Nephron progenitor cell (in vitro differentiated cells): ENCODE data around the gene NPAS2.

Source experiments
- DNase-seq: peaks from one replicate; pipeline ENCODE4 v3.0.0; 2021
- H3K27ac Mint-ChIP-seq: 2 replicates; pipeline ENCODE4 v1.8.0; 2021; ENCODE audit warnings: mild to moderate bottlenecking, moderate library complexity, mixed read lengths
- H3K27me3 Mint-ChIP-seq: 2 replicates; pipeline ENCODE4 v1.8.0; 2021; ENCODE audit warnings: mild to moderate bottlenecking, low read depth, mixed read lengths; ENCODE audit not compliant: poor library complexity
- H3K36me3 Mint-ChIP-seq: 2 replicates; pipeline ENCODE4 v1.8.0; 2021; ENCODE audit warnings: low read depth, mixed read lengths
- H3K4me1 Mint-ChIP-seq: 2 replicates; pipeline ENCODE4 v1.8.0; 2021; ENCODE audit warnings: mixed read lengths
- H3K4me3 Mint-ChIP-seq: 2 replicates; pipeline ENCODE4 v1.8.0; 2021; ENCODE audit warnings: mild to moderate bottlenecking, moderate library complexity, mixed read lengths
- H3K9me3 Mint-ChIP-seq: 2 replicates; pipeline ENCODE4 v1.8.0; 2021; ENCODE audit warnings: mild to moderate bottlenecking, moderate library complexity, mixed read lengths
- CTCF ChIP-seq: fragments of 200-600 bp; sonication (generic); IDR thresholded peaks from 2 replicates; pipeline ENCODE4 v1.5.0; 2021; ENCODE audit warnings: antibody characterized with exemption

Gene NPAS2

DNA sequence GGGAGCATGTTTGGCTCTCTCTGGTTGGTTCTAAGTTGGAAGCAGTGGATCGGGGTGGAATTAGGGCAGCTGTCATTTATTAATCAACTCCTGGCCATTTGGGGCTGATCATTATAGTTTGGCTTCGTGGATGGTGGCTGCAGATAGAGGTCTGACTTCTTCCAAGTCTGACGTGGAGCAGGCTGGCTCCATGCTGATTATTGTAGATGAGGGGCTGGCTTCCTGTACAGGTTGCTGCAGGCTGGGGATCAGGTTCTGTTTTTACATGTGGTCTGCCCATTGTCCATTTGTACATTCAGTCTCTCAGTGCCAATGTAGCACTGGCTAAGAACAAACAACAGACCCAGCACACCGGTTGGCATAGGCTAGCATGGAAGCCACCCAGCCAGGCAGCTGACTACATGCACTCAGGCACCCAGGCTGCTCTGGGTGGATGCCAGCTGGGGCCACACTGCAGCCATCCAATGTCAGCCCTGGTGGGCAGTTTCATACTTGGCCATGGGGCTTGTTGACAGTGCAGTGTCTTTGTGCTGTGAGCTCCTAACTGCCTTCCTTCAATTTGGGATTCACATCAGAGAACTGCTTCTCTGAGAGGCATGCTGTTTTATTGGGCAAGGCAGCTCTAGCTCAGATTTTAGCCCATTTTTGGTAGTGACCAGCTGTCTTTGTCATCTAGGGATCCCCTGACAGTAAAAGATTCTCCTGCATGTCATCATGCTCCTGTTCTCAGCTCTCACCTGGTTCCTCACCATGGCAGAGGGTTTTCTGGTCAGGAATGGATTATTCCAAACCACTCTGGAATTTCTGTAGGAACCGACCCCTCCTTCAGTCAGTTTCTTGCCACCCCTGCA is 25.4 kb downstream of the NPAS2 start:
- TF ChIP-seq CTCF, result no peak
- no peak for DNase-seq
- no peaks in the 10 kb centered on the region for H3K36me3 Mint-ChIP-seq
- H3K27ac Mint-ChIP-seq, result no peak overlapping the region
- peaks cover 14% of the 10 kb centered on the region for H3K27me3 Mint-ChIP-seq
- no peak overlapping the region for H3K4me3 Mint-ChIP-seq
- peaks cover 7% of the 10 kb centered on the region for H3K4me1 Mint-ChIP-seq
- peaks cover 8% of the 10 kb centered on the region for H3K9me3 Mint-ChIP-seq

- H3K36me3 Mint-ChIP-seq, result no peaks in the 10 kb centered on the region
- no peak for DNase-seq
These were observed 26.8 kb downstream of the NPAS2 start for GRCh38 chr2:100846716-100847115.

DNA sequence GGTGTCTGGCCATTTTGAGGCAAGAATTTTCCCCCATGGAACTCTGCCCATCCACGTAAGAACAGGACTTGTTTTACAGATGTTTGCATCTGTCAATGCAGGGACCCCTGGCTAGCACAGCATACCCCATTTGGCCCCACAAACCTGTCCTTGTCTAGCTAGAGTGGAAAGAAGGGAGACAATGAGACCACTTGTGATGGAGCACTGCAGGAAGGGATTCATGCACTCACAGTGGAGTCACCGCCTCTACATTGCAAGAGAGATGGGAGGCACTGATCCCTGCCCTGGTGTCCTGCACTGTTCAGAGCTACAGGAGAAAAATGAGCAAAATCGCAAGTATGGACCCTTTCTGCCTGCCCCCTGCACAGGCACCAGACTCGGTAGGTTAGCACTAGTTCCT is 32.5 kb downstream of the NPAS2 start:
- Mint-ChIP-seq H3K27ac (no peak overlapping the region), H3K36me3 (no peaks in the 10 kb centered on the region), H3K27me3 (peaks cover 9% of the 10 kb centered on the region), H3K4me1 (peaks cover 19% of the 10 kb centered on the region), H3K4me3 (no peak overlapping the region), H3K9me3 (no peaks in the 10 kb centered on the region)
- DNase-seq, result no peak
- TF ChIP-seq CTCF, result no peak

More at GRCh38 chr2:100846716-100847115, 26.8 kb downstream of the NPAS2 start:
- Mint-ChIP-seq H3K9me3 (peaks cover 8% of the 10 kb centered on the region), H3K27ac (no peak overlapping the region), H3K27me3 (peaks cover 14% of the 10 kb centered on the region), H3K4me1 (peaks cover 7% of the 10 kb centered on the region), H3K4me3 (no peak overlapping the region)
- TF ChIP-seq CTCF, result no peak

DNA sequence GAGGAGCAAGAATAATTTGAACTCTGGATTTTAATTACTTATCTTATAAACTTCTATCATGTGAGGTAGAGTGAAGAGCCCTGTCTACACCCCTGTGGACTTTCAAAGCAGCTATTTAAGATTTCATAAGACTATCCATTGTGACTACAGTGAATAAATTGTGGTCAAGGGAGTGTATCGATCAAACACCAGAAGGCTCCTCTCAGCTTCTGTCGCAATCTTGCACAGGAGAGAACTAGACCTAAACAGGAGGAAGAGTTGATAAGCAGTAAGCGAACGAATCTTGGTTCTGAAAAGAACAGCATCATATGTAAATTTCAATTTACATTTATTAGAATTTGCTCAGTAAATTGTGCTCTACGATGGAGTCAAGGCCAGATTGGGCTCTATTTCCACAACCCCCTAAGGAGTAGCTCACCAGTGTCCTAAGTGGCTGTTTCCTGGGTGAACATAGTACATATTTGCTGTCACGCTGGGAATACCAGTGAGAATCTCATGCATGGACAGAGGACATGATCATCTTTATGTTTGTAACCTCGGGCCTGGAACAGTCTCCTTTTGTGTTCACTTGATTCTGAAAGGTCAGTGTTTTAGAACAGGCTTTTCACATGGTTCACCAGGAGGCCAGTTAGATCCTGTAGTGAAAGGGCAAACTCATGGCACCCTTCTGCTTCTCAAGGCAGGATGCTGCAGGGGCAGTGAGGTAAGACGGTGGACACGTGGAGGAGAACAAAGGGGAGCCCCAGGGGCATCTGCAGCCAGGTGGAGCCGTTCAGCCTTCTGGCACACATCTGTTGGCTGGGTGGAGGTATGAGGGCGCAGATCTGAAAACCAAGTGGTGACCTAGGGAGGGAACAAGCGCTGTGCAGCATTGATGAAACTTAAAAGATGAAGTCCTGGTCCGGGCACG is 33.3 kb downstream of the NPAS2 start:
- Mint-ChIP-seq H3K4me3 (no peak overlapping the region), H3K27me3 (peaks cover 9% of the 10 kb centered on the region), H3K4me1 (peaks cover 20% of the 10 kb centered on the region), H3K36me3 (no peaks in the 10 kb centered on the region), H3K27ac (peak overlapping the region; percentile 14), H3K9me3 (no peaks in the 10 kb centered on the region)
- no peak for DNase-seq
- TF ChIP-seq CTCF, result no peak

- no peak for TF ChIP-seq CTCF
- Mint-ChIP-seq H3K36me3 (no peaks in the 10 kb centered on the region), H3K4me3 (no peak overlapping the region), H3K27me3 (peaks cover 5% of the 10 kb centered on the region), H3K9me3 (no peaks in the 10 kb centered on the region), H3K27ac (no peak overlapping the region), H3K4me1 (peaks cover 23% of the 10 kb centered on the region)
- DNase-seq, result no peak
These were observed 34.2 kb downstream of the NPAS2 start for GRCh38 chr2:100853909-100854810.
